ENCODE measurements around the gene EFNA4.

The EFNA4 gene

DNA sequence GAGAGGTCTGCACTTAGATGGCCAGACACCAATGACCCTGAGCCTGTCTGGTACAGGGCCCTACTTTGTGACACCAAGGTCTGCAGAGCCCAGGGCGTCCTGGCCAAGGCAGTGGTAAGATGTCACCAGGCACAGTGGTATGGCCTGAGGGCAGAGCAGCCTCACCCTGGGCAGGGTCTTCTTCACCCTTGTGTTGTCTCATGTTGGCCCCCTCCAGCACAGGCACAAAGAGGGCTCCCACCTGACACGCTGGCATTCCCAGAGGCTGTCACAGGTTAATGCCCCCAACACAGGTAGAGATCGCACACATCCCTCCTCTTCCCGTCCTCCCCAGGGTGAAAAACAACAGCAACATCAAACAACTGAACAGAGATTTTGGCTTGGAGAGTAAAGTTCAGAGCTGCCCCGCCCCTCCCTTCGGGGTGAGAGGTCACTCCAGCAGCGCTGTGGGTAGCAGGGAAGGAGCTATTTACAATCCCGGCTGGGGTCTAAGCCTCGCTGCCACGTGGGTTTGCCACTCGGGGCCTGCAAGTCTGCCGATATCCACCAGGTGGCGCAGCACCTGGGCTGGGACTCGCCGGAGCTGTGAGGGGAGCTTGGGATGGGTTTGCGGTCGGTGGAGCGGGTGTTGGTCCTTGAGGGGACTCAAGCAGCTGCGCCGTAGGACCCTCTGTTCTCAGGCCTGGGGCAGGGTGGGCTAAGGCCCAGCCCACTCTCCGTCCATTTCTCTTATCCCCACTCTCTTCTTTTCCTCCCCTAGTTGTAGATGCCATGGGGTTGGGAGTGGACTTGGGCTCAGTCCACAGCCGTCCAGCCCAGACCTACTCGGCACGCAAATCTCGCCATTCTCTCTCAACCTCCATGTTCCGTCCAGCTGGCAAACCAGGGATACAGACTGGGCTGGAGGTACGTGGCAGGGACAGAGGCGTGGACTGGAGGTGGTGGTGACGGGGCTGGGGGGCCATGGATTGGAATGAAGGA lies 27.8 kb downstream of the EFNA4 start:
- Histone ChIP-seq H3K36me3 (no peaks in the 10 kb centered on the region), H3K4me3 (ENCODE audit: low read depth in 1 of 2, low read length in 1 of 2) (no peak overlapping the region)

GRCh38 chr1:155092131-155092530 lies 28.6 kb downstream of the EFNA4 start:
- no peak overlapping the region for H3K4me3 ChIP-seq (ENCODE audit: low read depth in 1 of 2, low read length in 1 of 2)
- H3K27me3 ChIP-seq = peaks cover 20% of the 10 kb centered on the region
- H3K4me1 ChIP-seq (ENCODE audit: control insufficient read depth in 1 of 2, insufficient read depth in 1 of 2, low read depth in 1 of 2, low read length in 1 of 2) = peaks cover 0 to 5% of the 10 kb centered on the region in 2 experiments
- no peak for TF ChIP-seq CTCF (IDR thresholded peaks at IDR 0.05)
- H3K9me3 ChIP-seq = no peaks in the 10 kb centered on the region
- no peaks in the 10 kb centered on the region for H3K36me3 ChIP-seq
- no peak overlapping the region for H3K27ac ChIP-seq

More for the DNA sequence above, 27.8 kb downstream of the EFNA4 start:
- Histone ChIP-seq H3K4me1 (ENCODE audit: control insufficient read depth in 1 of 2, insufficient read depth in 1 of 2, low read depth in 1 of 2, low read length in 1 of 2) (peaks cover 0 to 5% of the 10 kb centered on the region in 2 experiments), H3K27ac (no peak overlapping the region), H3K27me3 (peaks cover 18% of the 10 kb centered on the region), H3K9me3 (no peaks in the 10 kb centered on the region)
- peak; percentile 97 for TF ChIP-seq CTCF (IDR thresholded peaks at IDR 0.05)

GRCh38 chr1:155092641-155093040 lies 29.1 kb downstream of the EFNA4 start:
- H3K4me1 ChIP-seq (ENCODE audit: control insufficient read depth in 1 of 2, insufficient read depth in 1 of 2, low read depth in 1 of 2, low read length in 1 of 2) = peaks cover 0 to 5% of the 10 kb centered on the region in 2 experiments
- no peak overlapping the region for H3K27ac ChIP-seq
- H3K36me3 ChIP-seq = no peaks in the 10 kb centered on the region
- no peak for TF ChIP-seq CTCF (IDR thresholded peaks at IDR 0.05)
- H3K9me3 ChIP-seq = no peaks in the 10 kb centered on the region
- peaks cover 20% of the 10 kb centered on the region for H3K27me3 ChIP-seq
- H3K4me3 ChIP-seq (ENCODE audit: low read depth in 1 of 2, low read length in 1 of 2) = no peak overlapping the region

GRCh38 chr1:155093911-155094621 lies 30.5 kb downstream of the EFNA4 start:
- Histone ChIP-seq H3K27me3 (peaks cover 20% of the 10 kb centered on the region), H3K9me3 (no peaks in the 10 kb centered on the region), H3K4me1 (ENCODE audit: control insufficient read depth in 1 of 2, insufficient read depth in 1 of 2, low read depth in 1 of 2, low read length in 1 of 2) (peaks cover 0 to 5% of the 10 kb centered on the region in 2 experiments), H3K4me3 (ENCODE audit: low read depth in 1 of 2, low read length in 1 of 2) (no peak overlapping the region), H3K36me3 (no peaks in the 10 kb centered on the region), H3K27ac (no peak overlapping the region)
- TF ChIP-seq CTCF (IDR thresholded peaks at IDR 0.05) = no peak

DNA sequence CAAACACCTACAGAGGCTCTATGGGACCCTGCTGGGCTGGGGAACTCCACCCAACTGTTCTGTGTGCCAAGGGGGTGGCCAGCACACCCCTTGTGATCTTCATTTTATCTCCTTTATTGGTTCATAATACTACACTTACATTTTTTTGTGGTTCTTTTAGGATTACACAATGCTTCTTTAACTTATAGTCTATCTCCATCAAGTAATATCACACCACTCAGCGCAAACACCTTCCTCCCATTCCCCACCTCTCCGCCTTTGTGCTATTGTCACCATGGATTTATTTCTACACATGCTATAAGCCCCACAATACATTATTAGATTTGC lies 31.0 kb downstream of the EFNA4 start:
- no peak for TF ChIP-seq CTCF (IDR thresholded peaks at IDR 0.05)
- Histone ChIP-seq H3K27ac (no peak overlapping the region), H3K4me1 (ENCODE audit: control insufficient read depth in 1 of 2, insufficient read depth in 1 of 2, low read depth in 1 of 2, low read length in 1 of 2) (peaks cover 0 to 5% of the 10 kb centered on the region in 2 experiments), H3K27me3 (peaks cover 20% of the 10 kb centered on the region), H3K36me3 (no peaks in the 10 kb centered on the region), H3K4me3 (ENCODE audit: low read depth in 1 of 2, low read length in 1 of 2) (no peak overlapping the region), H3K9me3 (no peaks in the 10 kb centered on the region)
